Right forelimb (tissue), 1 donor: ENCODE data around the gene SOWAHA.
"Not testable (repeated sequence)": the region's sequence is repeated elsewhere in the genome, so short reads cannot be mapped to it uniquely, and the experiment has no call there.

ENCODE experiments used
- DNase-seq: peaks from one replicate; pipeline ENCODE4 v3.0.0-alpha.2; 2018

SOWAHA gene

GRCh38 chr5:132778129-132778528, 35.0 kb upstream of the SOWAHA start:
- no peak for DNase-seq

- DNase-seq: no peak
Measured at GRCh38 chr5:132778856-132779255, 34.2 kb upstream of the SOWAHA start.

GRCh38 chr5:132779961-132780360, 33.1 kb upstream of the SOWAHA start:
- no peak for DNase-seq

- no peak for DNase-seq
Measured at GRCh38 chr5:132780577-132780976, 32.5 kb upstream of the SOWAHA start.

GRCh38 chr5:132781029-132781428, 32.1 kb upstream of the SOWAHA start:
- no peak for DNase-seq

GRCh38 chr5:132782101-132782500, 31.0 kb upstream of the SOWAHA start:
- DNase-seq: no peak

GRCh38 chr5:132785365-132785764, 27.7 kb upstream of the SOWAHA start:
- no peak for DNase-seq

- DNase-seq: no peak
Measured at GRCh38 chr5:132785864-132786263, 27.2 kb upstream of the SOWAHA start.

GRCh38 chr5:132787076-132787475, 26.0 kb upstream of the SOWAHA start:
- no peak for DNase-seq

- DNase-seq: no peak
Measured at GRCh38 chr5:132788508-132788907, 24.6 kb upstream of the SOWAHA start.

GRCh38 chr5:132788990-132789886, 23.9 kb upstream of the SOWAHA start:
- no peak for DNase-seq

GRCh38 chr5:132790201-132790865, 22.8 kb upstream of the SOWAHA start:
- DNase-seq: no peak

GRCh38 chr5:132791026-132791425, 22.1 kb upstream of the SOWAHA start:
- DNase-seq: no peak

GRCh38 chr5:132797651-132798050, 15.5 kb upstream of the SOWAHA start:
- no peak for DNase-seq

GRCh38 chr5:132799392-132799791, 13.7 kb upstream of the SOWAHA start:
- DNase-seq: no peak

GRCh38 chr5:132800545-132800944, 12.6 kb upstream of the SOWAHA start:
- no peak for DNase-seq

- no peak for DNase-seq
Measured at GRCh38 chr5:132802044-132802684, 10.9 kb upstream of the SOWAHA start.

- DNase-seq: not testable (repeated sequence)
Measured at GRCh38 chr5:132802685-132803066, 10.4 kb upstream of the SOWAHA start.

GRCh38 chr5:132804219-132804618, 8.9 kb upstream of the SOWAHA start:
- DNase-seq: not testable (repeated sequence)

- not testable (repeated sequence) for DNase-seq
Measured at GRCh38 chr5:132805872-132806271, 7.2 kb upstream of the SOWAHA start.

- not testable (repeated sequence) for DNase-seq
Measured at GRCh38 chr5:132806804-132807162, 6.3 kb upstream of the SOWAHA start.

GRCh38 chr5:132807163-132807838, 5.8 kb upstream of the SOWAHA start:
- DNase-seq: no peak

GRCh38 chr5:132808448-132808847, 4.7 kb upstream of the SOWAHA start:
- no peak for DNase-seq
